Upper lobe of left lung (tissue), 6 donors: ENCODE data around the gene TAB3. TPM values are rescaled to one million over a fixed set of nuclear protein-coding genes. Genes with fewer than 3 reads are reported as not detected.

Experiments
- ATAC-seq, 2 donors: fragments of 200-7000 bp; cut with Tn5 transposase; one replicate each; pipeline ENCODE4 v1.9.1; 2022; ENCODE audit warnings: mild to moderate bottlenecking in 2 of 2, moderate library complexity in 2 of 2; ENCODE audit not compliant: low FRiP score in 2 of 2
- DNase-seq, 2 donors: peaks; one replicate each; pipeline ENCODE4 v3.0.0-alpha.2; 2019 to 2020
- H3K27ac ChIP-seq, 4 donors: fragments of 200-600 bp; sonication (generic); one replicate each; pipeline ENCODE4 v1.5.1; 2016 to 2019
- H3K27me3 ChIP-seq, 4 donors: fragments of 200-600 bp; sonication (generic); one replicate each; pipeline ENCODE4 v1.5.1; 2017 to 2019
- H3K36me3 ChIP-seq, 4 donors: fragments of 200-600 bp; sonication (generic); one replicate each; pipeline ENCODE4 v1.5.1; 2016 to 2019
- H3K4me1 ChIP-seq, 4 donors: fragments of 200-600 bp; sonication (generic); one replicate each; pipeline ENCODE4 v1.5.1; 2018 to 2019
- H3K4me3 ChIP-seq, 4 donors: fragments of 200-600 bp; sonication (generic); one replicate each; pipeline ENCODE4 v1.5.1; 2017 to 2019; ENCODE audit warnings: mild to moderate bottlenecking in 2 of 4, moderate library complexity in 1 of 4
- H3K9me3 ChIP-seq, 4 donors: fragments of 200-600 bp; sonication (generic); one replicate each; pipeline ENCODE4 v1.5.1; 2018 to 2019
- CTCF ChIP-seq, 6 experiments: fragments of 450-650 bp in 4 of 6; fragments of 200-600 bp in 2 of 6; sonication (generic) in 2 of 6; IDR thresholded peaks; one replicate each; pipeline ENCODE4 v1.5.1; 2016 to 2019; ENCODE audit warnings: antibody characterized with exemption in 6 of 6
- EP300 ChIP-seq, 4 donors: sonication (generic); formaldehyde crosslinking; IDR thresholded peaks; one replicate each; pipeline ENCODE4 v1.5.1; 2017; ENCODE audit warnings: antibody characterized with exemption in 4 of 4, control low read depth in 2 of 4
- POLR2A ChIP-seq, 4 donors: fragments of 450-650 bp; IDR thresholded peaks; one replicate each; pipeline ENCODE4 v1.5.1; 2016 to 2017; ENCODE audit warnings: antibody characterized with exemption in 4 of 4, mild to moderate bottlenecking in 2 of 4
- POLR2AphosphoS5 ChIP-seq, 2 donors: sonication (generic); formaldehyde crosslinking; IDR thresholded peaks; one replicate each; pipeline ENCODE4 v1.5.1; 2017; ENCODE audit warnings: antibody characterized with exemption in 2 of 2
- WGBS, 2 donors: methylation state at CpG; one replicate each; pipeline ENCODE4 v1.1.5; 2017 to 2018; 5-methylcytosine and 5-hydroxymethylcytosine counted together
- total RNA-seq, 6 donors: library from RNA; depleted of rRNA in 4 of 6; stranded (reverse); fragments of >200 nt in 4 of 6; gene quantifications; one replicate each; pipeline versions ENCODE4 v1.1.0 to v1.2.1, GENCODE V29; 2016 to 2021
- donor health status: DM: no; HTN: no; CAD: no; lungs with moderate emphysema.
- donor health status: DM: no; HTN: yes; CAD: no; lungs with severe emphysema.

The TAB3 gene
- total RNA-seq, 6 donors from 2014 or later = 13.5 to 42.1 (median 18.8) TPM

- H3K9me3 ChIP-seq = no peaks in the 10 kb centered on the region
- DNase-seq (no peak), ATAC-seq (no peak)
- H3K27me3 ChIP-seq = no peaks in the 10 kb centered on the region
- no peak overlapping the region for H3K27ac ChIP-seq
- H3K4me3 ChIP-seq = no peak overlapping the region
- no peaks in the 10 kb centered on the region for H3K36me3 ChIP-seq
- 86 to 87% methylated on average over 2 of the region's 2 CpGs for WGBS, 2 donors
- no peaks in the 10 kb centered on the region for H3K4me1 ChIP-seq
- TF ChIP-seq POLR2AphosphoS5 (IDR thresholded peaks at IDR 0.05) = no peak
- TF ChIP-seq EP300 (IDR thresholded peaks at IDR 0.05) = no peak
- TF ChIP-seq CTCF (IDR thresholded peaks at IDR 0.05) = no peak
- no peak for TF ChIP-seq POLR2A (IDR thresholded peaks at IDR 0.05)
These were observed 24.4 kb upstream of the TAB3 start for GRCh38 chrX:30913492-30913891.

GRCh38 chrX:30910124-30910860 lies 21.2 kb upstream of the TAB3 start:
- Histone ChIP-seq H3K4me3 (no peak overlapping the region), H3K27ac (no peak overlapping the region), H3K4me1 (no peaks in the 10 kb centered on the region), H3K27me3 (no peaks in the 10 kb centered on the region), H3K36me3 (no peaks in the 10 kb centered on the region), H3K9me3 (no peaks in the 10 kb centered on the region)
- 43 to 62% methylated on average over 7 of the region's 7 CpGs for WGBS, 2 donors
- ATAC-seq = no peak
- TF ChIP-seq CTCF (IDR thresholded peaks at IDR 0.05) (no peak), POLR2AphosphoS5 (IDR thresholded peaks at IDR 0.05) (no peak), EP300 (IDR thresholded peaks at IDR 0.05) (no peak)
- DNase-seq = no peak

GRCh38 chrX:30906726-30907125 lies 17.7 kb upstream of the TAB3 start:
- TF ChIP-seq POLR2A (IDR thresholded peaks at IDR 0.05) = no peak
- no peak for TF ChIP-seq CTCF (IDR thresholded peaks at IDR 0.05)
- no peak for TF ChIP-seq POLR2AphosphoS5 (IDR thresholded peaks at IDR 0.05)
- TF ChIP-seq EP300 (IDR thresholded peaks at IDR 0.05) = no peak
- DNase-seq (no peak), ATAC-seq (no peak)
- H3K27ac ChIP-seq = no peak overlapping the region
- no peaks in the 10 kb centered on the region for H3K36me3 ChIP-seq
- no peaks in the 10 kb centered on the region for H3K27me3 ChIP-seq
- no peaks in the 10 kb centered on the region for H3K9me3 ChIP-seq
- 74 to 92% methylated on average over 1 of the region's 1 CpG for whole genome bisulfite sequencing, 2 donors
- no peak overlapping the region for H3K4me3 ChIP-seq
- H3K4me1 ChIP-seq = no peaks in the 10 kb centered on the region

GRCh38 chrX:30905321-30905720 lies 16.3 kb upstream of the TAB3 start:
- no peaks in the 10 kb centered on the region for H3K27me3 ChIP-seq
- DNase-seq (no peak), ATAC-seq (no peak)
- no peaks in the 10 kb centered on the region for H3K36me3 ChIP-seq
- no peak for TF ChIP-seq CTCF (IDR thresholded peaks at IDR 0.05)
- TF ChIP-seq EP300 (IDR thresholded peaks at IDR 0.05) = no peak
- no peaks in the 10 kb centered on the region for H3K4me1 ChIP-seq
- no peak overlapping the region for H3K4me3 ChIP-seq
- no peak overlapping the region for H3K27ac ChIP-seq
- 38 to 75% methylated on average over 1 of the region's 1 CpG for WGBS, 2 donors
- no peaks in the 10 kb centered on the region for H3K9me3 ChIP-seq

- no peaks in the 10 kb centered on the region for H3K36me3 ChIP-seq
- ATAC-seq (no peak), DNase-seq (no peak)
- H3K27me3 ChIP-seq = no peaks in the 10 kb centered on the region
- H3K9me3 ChIP-seq = no peaks in the 10 kb centered on the region
- no peak overlapping the region for H3K4me3 ChIP-seq
- 15 to 38% methylated on average over 3 of the region's 3 CpGs for WGBS, 2 donors
- TF ChIP-seq POLR2AphosphoS5 (IDR thresholded peaks at IDR 0.05) = no peak
- TF ChIP-seq POLR2A (IDR thresholded peaks at IDR 0.05) = no peak
- TF ChIP-seq EP300 (IDR thresholded peaks at IDR 0.05) = no peak
- TF ChIP-seq CTCF (IDR thresholded peaks at IDR 0.05) = no peak
- H3K4me1 ChIP-seq = no peaks in the 10 kb centered on the region
- H3K27ac ChIP-seq = no peak overlapping the region
These were observed 15.6 kb upstream of the TAB3 start for GRCh38 chrX:30904632-30905031.
